ENCODE results near the gene REEP6. TPM values are rescaled to one million over a fixed set of nuclear protein-coding genes. Genes with fewer than 3 reads are reported as not detected.

Gene REEP6
- total RNA-seq, 2 donors from 2014 or later, result 6.9 to 16.6 TPM

DNA sequence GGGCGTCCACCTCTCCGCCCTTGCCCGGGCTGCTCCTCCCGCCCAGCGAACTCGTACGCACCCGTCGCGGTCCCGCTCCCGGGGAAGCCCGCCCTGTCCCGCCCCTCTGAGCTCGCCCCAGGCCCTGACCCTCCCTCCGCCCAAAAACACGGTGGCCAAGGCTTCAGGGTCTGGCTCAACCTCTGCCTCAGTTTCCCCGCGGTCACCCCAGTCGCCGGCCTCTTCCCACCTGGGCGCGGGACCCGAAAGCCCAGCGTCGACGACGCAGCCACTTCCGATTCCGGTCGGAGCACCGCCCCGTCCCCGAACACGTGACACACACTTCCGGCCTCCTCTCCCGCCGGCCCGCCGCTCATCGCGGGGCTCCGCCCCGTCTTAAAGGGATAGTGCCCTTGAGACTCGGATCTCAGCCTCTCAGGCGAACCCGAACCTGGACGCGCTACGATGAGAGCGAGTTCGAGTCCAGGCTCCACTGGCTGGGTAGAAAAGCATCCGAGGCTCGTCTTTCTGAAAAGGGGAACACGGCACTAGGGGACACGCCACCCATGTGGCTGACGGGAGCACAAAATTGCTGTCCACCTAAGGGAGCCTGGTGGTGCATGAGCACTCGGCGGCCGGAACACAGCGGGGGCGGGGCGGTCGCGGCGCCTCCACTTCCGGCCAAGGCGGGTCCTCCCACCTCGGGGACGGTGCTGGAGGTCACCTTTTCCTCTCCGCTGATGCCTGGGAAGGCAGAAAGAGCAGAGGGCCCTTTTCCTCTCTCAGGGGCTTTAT is 11.9 kb upstream of the REEP6 start, which contains the start of gene C19orf25:
C19orf25 (minus strand) TSS at position 282 of the 774 bp plus-strand sequence. CDS start 312 bp downstream, outside the sequence.
- intact Hi-C loops (cut with DNase I), result no loop called here
- Histone ChIP-seq H3K4me1 (peaks cover 15% of the 10 kb centered on the region), H3K27me3 (no peaks in the 10 kb centered on the region), H3K9me3 (no peaks in the 10 kb centered on the region), H3K4me3 (peak within 1 kb of the TSS; percentile 61 to 90), H3K36me3 (replicated peaks in 1 of 2; ENCODE audit: insufficient read depth in 1 of 2, low read depth in 2 of 2) (no peaks in the 10 kb centered on the region), H3K27ac (peak within 1 kb of the TSS; percentile 3 to 63 (median 37))
- DNase-seq, result peak; percentile 93 to 94 (median 94)
- ATAC-seq, result peak; percentile 97
- peak; percentile 21 to 80 (median 76) for TF ChIP-seq POLR2A (IDR thresholded peaks at IDR 0.05)
- TF ChIP-seq, protein P1, sequence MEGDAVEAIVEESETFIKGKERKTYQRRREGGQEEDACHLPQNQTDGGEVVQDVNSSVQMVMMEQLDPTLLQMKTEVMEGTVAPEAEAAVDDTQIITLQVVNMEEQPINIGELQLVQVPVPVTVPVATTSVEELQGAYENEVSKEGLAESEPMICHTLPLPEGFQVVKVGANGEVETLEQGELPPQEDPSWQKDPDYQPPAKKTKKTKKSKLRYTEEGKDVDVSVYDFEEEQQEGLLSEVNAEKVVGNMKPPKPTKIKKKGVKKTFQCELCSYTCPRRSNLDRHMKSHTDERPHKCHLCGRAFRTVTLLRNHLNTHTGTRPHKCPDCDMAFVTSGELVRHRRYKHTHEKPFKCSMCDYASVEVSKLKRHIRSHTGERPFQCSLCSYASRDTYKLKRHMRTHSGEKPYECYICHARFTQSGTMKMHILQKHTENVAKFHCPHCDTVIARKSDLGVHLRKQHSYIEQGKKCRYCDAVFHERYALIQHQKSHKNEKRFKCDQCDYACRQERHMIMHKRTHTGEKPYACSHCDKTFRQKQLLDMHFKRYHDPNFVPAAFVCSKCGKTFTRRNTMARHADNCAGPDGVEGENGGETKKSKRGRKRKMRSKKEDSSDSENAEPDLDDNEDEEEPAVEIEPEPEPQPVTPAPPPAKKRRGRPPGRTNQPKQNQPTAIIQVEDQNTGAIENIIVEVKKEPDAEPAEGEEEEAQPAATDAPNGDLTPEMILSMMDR (IDR thresholded peaks at IDR 0.05), result no peak
- 0 to 4% methylated on average over 7 to 71 of the region's 71 CpGs for WGBS, 2 donors

DNA sequence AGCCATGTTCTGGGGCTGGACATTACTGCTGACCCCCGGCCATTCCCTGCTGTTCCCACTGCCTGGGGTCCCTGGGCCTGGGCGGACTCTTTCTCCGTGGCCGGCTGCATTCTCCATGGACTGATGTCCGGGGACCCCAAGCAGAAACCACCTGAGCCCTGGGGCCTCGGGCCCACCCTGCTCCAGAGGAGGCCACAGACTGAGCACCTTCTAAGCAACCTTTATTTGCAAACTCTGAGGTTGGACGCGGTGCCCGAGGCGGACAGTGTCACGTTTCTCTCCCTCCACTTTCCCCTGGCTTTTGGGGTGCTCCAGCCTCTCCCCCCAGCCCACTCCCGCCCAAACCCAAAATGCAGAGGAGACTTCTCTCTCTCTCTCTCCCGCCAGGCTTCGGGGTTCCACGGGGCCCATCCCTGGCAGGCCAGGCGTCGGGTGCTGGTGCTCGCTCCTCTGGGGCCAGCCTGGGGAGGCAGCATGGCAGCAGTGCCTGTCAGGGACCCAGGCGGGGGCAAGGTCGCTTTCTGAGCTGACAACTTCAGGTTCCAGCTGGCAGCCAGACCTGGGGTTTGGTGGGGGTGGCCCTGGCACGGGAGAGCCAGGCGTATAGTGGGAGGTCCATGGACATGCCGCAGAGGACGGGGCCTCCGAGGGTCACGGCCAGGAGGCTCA is 9.6 kb upstream of the REEP6 start:
- Histone ChIP-seq H3K27me3 (no peaks in the 10 kb centered on the region), H3K4me1 (peaks cover 15% of the 10 kb centered on the region), H3K4me3 (no peak overlapping the region), H3K27ac (no peak overlapping the region), H3K36me3 (replicated peaks in 1 of 2; ENCODE audit: insufficient read depth in 1 of 2, low read depth in 2 of 2) (no peaks in the 10 kb centered on the region), H3K9me3 (no peaks in the 10 kb centered on the region)
- 78 to 85% methylated on average over 14 to 24 of the region's 26 CpGs for WGBS, 2 donors
- intact Hi-C loops (cut with DNase I), result no loop called here
- ATAC-seq (no peak), DNase-seq (peak in 1 of 4 donors; percentile 7)
- no peak for TF ChIP-seq POLR2A (IDR thresholded peaks at IDR 0.05)
- TF ChIP-seq, protein P1 (IDR thresholded peaks at IDR 0.05), result no peak

DNA sequence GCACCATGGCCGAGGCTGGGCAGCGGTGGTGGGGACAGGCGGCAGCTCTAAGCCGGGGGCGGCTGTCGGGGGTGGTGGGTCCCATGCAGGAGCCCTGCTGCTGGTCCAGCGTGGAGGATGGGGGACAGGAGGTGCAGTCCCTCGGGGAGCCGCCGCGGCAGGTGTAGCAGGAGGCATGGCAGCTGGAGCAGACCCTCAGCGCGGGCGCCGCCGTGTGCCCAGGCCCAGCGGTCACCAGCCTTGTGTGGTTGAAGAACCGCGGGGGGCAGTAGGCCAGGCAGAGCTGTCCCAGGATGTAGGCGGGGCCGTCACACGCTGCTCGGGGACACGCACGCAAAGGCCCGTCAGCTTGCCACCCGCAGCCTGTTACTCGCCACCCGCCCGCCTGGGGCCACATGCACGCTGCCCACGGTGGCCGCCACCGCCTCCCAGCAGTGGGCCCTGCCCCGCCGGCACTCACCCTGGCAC is 9.1 kb upstream of the REEP6 start:
- Histone ChIP-seq H3K4me1 (peaks cover 15% of the 10 kb centered on the region), H3K4me3 (no peak overlapping the region), H3K36me3 (replicated peaks in 1 of 2; ENCODE audit: insufficient read depth in 1 of 2, low read depth in 2 of 2) (no peaks in the 10 kb centered on the region), H3K9me3 (no peaks in the 10 kb centered on the region), H3K27me3 (no peaks in the 10 kb centered on the region), H3K27ac (no peak overlapping the region)
- intact Hi-C loops (cut with DNase I), result no loop called here
- 92 to 100% methylated on average over 2 to 29 of the region's 36 CpGs for WGBS, 2 donors
- DNase-seq (peak in 1 of 4 donors; percentile 13), ATAC-seq (no peak)
- no peak for TF ChIP-seq POLR2A (IDR thresholded peaks at IDR 0.05)
- TF ChIP-seq, protein P1 (IDR thresholded peaks at IDR 0.05), result no peak

DNA sequence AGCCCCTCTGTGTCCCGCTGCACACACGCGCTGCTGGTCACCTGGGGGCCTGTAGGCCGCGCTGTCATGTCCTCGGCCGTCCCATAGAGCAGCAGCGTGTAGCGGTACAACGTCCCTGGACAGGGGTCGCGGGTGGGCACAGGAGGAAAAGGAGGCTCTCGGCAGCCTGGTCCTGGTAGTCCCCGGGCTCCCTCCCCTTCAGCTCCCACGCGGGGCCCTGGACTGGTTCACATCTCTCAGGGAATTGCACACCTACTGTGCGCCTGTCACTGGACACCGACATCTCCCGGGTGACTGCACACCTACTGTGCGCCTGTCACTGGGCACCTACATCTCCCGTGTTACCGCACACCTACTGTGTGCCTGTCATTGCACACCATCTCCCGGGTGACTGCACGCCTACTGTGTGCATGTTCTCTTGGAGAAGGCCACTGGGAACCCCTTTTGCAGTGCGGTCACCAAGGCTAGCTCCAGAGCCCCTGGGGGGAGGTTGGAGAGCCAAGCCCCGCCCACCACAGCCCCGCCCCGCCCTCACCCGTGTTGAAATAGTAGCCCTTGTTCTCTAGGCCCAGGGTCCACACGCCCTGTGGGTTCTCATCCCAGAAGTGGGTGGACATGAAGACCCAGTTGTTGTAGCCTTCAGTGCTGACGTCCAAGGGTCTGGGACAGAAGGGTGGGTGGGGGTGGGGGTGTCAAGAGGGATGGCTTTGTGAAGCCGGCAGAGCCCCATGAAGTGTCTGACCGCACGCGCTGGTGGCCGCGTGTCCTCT is 8.4 kb upstream of the REEP6 start:
- no peak for TF ChIP-seq POLR2A (IDR thresholded peaks at IDR 0.05)
- TF ChIP-seq, protein P1 (IDR thresholded peaks at IDR 0.05), result no peak
- no peak for DNase-seq
- WGBS, 2 donors, result 76 to 82% methylated on average over 11 to 33 of the region's 37 CpGs
- no peak for ATAC-seq
- no peaks in the 10 kb centered on the region for H3K36me3 ChIP-seq (replicated peaks in 1 of 2; ENCODE audit: insufficient read depth in 1 of 2, low read depth in 2 of 2)
- H3K4me3 ChIP-seq, result no peak overlapping the region
- H3K4me1 ChIP-seq, result peaks cover 15% of the 10 kb centered on the region
- no peaks in the 10 kb centered on the region for H3K9me3 ChIP-seq
- no peaks in the 10 kb centered on the region for H3K27me3 ChIP-seq
- H3K27ac ChIP-seq, result no peak overlapping the region
- intact Hi-C loops (cut with DNase I), result no loop called here

Measured in body of pancreas (tissue), 4 donors.